COLO668 (cell line): ENCODE data around the gene TIMP2.
"Not testable (repeated sequence)": the region's sequence is repeated elsewhere in the genome, so short reads cannot be mapped to it uniquely, and the experiment has no call there.

Source experiments
- DNase-seq: peaks from one replicate; lab custom pipeline; 2025; ENCODE audit not compliant: unreplicated experiment; lab: John Stamatoyannopoulos, UW

TIMP2 gene

GRCh38 chr17:78908426-78908825 lies 16.8 kb downstream of the TIMP2 start:
- peak; percentile 8 for DNase-seq

DNA sequence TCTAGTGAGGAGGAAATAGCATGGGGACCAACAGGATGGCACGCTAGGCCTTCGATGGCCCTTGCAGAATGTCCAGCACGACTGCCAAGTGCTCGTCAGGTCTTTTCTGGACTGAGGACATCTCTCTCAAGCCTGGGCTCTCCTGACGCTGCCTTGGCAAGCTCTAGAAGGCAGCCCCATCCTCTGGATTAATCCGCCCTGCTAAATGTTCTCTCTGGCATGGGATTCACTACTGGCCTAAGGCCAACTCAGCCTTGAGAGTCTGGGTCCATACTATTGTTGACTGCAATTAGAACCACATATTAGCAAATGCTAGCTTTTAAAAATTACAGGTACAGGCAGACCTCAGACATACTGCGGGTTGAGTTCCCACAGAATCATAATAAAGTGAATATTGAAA lies 19.6 kb downstream of the TIMP2 start:
- no peak for DNase-seq

DNA sequence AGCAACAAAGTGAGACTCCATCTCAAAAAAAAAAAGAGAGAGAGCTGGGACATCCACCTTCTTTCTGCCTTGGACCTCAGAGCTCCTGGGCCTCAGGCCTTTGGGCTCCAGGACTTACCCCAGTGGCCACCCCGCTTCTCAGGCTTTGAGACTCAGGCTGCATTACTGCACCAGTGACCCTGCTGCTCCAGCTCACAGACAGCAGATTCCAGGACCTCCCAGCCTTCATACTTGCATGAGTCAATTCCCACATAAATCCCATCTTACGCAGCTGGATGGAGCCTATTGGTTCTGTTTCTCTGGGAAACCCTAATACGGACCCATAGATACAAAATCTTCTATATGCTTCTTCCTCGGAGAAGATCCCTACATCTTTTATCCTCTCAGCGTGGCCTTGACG lies 20.1 kb downstream of the TIMP2 start:
- no peak for DNase-seq

DNA sequence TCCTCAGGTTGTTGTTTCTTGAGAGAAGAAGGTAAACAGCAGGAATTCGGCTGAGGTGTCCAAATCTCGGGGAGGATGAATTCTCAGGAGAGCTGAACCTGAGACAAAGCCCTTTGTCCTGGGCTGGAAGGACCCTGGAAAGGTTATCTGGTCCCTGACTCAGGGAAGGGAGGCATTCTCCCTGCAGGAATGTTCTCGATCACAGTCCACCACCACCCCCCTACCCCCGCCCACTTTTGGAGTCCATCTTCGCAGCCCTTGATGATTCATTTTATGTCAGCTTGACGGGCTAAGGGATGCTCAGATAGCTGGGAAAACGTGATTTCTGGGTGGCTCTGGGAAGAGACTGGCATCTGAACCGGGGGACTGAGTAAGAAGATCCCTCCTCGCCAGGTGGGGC lies 20.8 kb downstream of the TIMP2 start:
- DNase-seq: no peak

GRCh38 chr17:78903101-78903779 lies 21.9 kb downstream of the TIMP2 start, which contains the start of gene CEP295NL:
Gene CEP295NL (minus strand): TSS chr17:78903201. CDS start chr17:78901828, 1,373 bp downstream.
- peak; percentile 14 for DNase-seq

- not testable (repeated sequence) for DNase-seq
Measured at GRCh38 chr17:78902231-78902630, 23.0 kb downstream of the TIMP2 start.

- no peak for DNase-seq
Measured at GRCh38 chr17:78901806-78902205, 23.4 kb downstream of the TIMP2 start.

DNA sequence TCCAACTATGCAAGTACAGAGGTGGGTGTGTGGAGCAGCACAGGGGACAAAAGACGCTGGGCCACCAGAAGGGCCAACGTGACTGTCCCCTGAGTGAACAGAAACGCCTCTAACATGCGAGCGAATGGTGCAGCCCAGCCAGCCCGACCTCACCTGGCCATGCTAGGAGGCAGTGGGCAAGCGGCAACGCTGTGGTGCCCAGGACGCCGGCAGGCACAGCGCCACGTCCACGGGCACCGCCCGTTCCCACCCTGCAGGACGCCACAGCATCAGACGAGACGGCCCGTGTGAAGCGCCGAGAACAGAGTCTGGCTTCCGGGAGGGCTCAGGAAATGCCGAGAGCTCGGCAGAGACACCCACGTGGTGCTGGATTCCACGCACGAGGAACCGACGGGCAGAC lies 24.4 kb downstream of the TIMP2 start:
- no peak for DNase-seq

GRCh38 chr17:78899361-78900260 lies 25.6 kb downstream of the TIMP2 start:
- DNase-seq: no peak

- no peak for DNase-seq
Measured at GRCh38 chr17:78898947-78899346, 26.2 kb downstream of the TIMP2 start.

DNA sequence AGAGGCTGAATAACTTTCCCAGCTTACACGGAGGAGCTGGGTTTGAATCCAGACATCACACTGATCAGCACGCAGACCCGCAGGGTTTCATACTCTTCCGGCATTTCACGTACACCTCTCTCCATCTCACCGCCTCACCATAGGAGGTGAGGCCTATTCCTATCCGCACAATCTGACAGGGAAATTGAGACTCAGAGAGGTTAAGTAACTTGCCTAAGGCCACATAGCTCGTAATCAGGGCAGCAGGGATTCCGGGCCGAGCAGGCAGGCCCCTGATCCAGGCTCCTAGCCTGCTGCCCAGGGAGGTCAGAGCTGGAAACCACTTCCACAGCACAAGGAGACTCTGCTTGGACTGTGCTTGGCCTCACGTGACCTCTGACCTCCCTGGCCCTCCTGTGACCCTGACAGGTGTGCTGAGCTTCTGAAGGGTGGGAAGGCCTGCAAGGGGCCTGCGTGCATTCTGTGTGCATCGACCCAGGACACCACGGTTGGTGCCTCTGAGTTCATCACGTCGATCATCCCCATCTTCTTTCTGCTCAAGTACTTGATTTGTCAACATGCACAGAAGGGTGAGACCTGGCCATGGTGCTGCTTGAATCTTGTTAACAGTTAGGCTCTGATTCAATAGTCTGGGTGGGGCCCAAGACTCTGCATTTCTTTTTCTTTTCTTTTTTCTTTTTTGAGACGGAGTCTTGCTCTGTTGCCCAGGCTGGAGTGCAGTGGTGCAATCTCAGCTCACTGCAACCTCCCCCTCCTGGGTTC lies 26.9 kb downstream of the TIMP2 start:
- no peak for DNase-seq

GRCh38 chr17:78897664-78898047 lies 27.5 kb downstream of the TIMP2 start:
- no peak for DNase-seq

DNA sequence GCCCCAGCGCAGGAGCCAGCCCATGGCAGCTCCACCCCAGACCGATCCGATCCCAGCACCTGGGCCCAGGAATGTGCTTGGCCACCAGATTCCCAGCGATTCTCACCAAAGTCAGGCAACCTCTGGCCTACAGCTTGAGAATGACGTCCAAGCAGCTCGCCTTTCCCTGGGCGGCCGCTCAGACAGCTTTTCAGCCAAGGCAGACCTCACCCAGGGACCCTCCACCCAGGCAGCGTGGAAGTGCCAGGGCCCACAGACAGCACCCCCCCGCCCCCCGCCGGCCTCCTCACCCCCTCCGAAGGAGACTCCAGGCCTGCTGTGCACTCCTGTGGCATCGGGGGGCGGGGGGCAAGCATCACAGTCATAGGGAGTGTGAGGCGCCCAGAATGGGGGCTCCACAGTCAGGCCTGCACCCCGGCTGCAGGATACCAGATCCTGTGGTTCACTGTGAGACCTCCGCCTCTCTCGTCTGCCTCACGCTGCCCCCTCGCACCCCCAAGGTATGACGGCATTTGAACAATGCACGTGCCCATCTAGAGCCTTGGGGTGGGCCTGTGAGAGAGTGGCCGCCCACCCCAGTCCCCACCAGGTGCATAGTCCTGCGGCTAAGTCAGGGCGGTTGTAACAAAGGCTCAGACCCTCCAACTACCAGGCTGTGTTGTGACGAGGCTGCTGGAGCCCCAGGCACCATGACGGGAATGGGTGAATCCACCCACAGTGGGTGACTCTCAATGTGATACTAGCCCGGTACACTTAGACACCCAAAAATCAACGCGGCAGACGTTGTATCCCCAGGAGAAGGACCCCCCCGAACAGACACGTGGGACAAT lies 28.1 kb downstream of the TIMP2 start:
- no peak for DNase-seq

DNA sequence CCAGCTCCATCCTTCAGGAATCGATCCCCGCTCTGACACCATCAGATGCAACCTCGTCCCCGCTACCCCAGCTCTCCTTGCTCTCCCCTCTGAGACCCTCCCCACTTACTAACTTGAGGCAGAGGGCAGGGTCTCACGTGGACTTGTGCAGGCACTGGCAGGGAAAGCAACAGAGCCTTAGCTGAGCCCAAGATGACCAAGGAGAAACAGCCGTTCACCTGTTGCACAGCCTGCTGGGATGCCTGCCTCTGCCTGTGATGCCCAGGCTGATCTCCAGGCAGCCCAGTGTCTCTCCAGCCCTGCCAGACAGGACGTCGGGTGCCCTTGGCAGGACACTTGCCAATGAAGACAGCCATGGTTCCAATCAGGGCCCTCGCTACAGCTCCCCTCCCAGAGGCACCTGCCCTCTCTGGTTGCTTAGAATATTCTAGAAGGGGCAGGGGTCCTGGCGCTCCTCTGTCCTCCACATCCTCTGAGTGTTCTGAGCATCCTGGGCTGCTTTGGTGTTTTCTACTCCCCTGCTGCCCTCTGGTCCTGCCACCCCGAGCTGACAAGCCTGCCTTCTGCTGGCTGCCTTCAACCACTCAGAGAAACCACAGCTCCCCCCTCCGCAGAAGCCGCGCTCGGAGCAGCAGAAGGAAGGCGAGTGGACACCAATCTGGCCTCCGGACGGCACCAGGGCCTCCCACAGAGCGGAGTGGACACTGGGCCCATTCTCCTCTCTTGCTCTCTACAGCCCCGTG lies 28.9 kb downstream of the TIMP2 start:
- DNase-seq: no peak

DNA sequence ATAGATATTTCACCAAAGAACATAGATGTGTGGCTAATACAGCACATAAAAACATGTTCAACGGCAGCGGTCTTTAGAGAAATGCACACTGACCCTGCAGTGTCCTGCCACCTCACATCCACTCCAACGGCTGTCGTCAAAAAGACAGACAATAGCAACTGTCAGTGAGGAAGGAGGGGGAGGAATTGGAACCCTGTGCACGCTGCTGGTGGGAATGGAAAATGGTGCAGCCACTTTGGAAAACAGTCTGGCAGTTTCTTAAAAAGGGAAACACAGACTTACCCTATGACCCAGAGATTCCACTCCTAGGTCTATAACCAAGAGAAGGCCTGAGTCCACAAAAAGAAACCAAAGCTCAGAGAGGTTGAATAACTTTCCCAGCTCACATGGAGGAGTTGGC lies 29.9 kb downstream of the TIMP2 start:
- DNase-seq: no peak

- no peak for DNase-seq
Measured at GRCh38 chr17:78893684-78894083, 31.5 kb downstream of the TIMP2 start.

DNA sequence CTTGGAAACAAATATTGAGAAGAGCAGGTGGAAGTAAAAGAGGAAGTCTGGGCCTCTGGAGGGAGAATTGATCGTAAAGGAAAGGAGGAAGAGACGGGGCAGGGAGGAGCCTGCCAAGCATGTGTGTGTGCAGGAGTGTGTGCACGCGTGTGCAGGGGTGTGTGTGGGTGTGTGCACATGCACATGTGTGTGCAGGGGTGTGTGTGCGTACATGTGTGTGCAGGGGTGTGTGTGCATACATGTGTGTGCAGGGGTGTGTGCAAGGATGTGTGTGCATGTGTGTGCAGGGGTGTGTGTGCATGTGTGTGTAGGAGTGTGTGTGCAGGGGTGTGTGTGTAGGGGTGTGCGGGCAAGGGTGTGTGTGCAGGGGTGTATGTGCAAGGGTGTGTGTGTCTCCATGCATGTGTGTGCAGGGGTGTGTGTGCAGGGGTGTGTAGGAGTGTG lies 32.2 kb downstream of the TIMP2 start:
- DNase-seq: no peak

GRCh38 chr17:78892520-78892919 lies 32.7 kb downstream of the TIMP2 start:
- DNase-seq: no peak

GRCh38 chr17:78892062-78892456 lies 33.1 kb downstream of the TIMP2 start:
- no peak for DNase-seq
